ENCODE results near the gene CBX2. TPM values are rescaled to one million over a fixed set of nuclear protein-coding genes. Genes with fewer than 3 reads are reported as not detected.

Gene CBX2
- total RNA-seq, 1 donor from 2014 or later: 53.5 TPM

DNA sequence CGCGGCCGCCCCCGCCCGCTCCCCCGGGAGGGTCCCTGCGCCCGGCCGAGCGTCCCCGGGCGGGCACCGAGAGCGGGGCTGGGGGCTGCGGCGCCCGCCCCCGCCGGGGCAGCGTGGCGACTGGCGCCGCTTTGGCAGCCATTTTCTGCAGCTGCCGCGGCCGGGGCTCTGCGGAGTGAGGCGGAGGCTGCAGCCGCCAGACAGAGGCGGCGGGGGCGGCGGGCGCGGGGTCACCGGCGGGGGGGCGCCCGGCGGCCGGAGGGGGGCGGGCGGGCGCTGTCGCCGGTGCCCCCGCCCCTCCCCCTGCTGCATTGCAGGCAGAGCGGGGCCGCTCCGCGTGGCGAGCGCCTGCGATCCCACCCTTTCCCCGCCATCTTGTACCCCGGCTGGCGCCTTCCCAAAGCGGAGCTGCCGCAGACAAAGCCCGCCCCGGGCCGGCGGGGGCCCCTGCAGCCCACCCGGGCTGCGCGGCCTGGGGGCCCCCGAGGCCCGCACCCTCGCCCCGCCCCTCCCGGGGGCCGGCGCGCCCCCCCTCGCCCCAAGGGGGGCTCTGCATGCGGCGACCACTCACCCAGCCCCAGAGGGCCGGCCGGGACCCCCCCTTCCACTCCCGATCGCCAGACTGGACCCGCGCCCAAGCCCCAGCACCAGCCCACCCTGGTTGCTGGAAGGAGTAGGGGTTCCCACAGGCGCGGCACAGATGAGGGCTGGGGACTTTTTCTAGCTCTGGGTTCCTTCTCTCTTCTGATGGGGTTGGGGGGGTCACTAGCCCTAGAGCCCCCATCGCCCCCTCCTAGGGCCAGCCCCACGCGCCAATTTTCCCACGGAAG is 35.6 kb downstream of the CBX2 start:
- no peaks in the 10 kb centered on the region for H3K79me2 ChIP-seq (ENCODE audit: low read depth)
- DNase-seq (ENCODE audit: low spot score): peak; percentile 75
- Mint-ChIP-seq H3K4me1 (peaks cover 28% of the 10 kb centered on the region), H3K36me3 (peaks cover 3% of the 10 kb centered on the region), H3K27ac (no peak overlapping the region), H3K27me3 (ENCODE audit: insufficient read depth, low read depth) (peaks cover 50% of the 10 kb centered on the region), H3K9me3 (no peaks in the 10 kb centered on the region), H3K4me3 (peak overlapping the region; percentile 66)
- H3K9ac ChIP-seq: no peak overlapping the region
- peaks cover 44% of the 10 kb centered on the region for H3K4me1 ChIP-seq
- H3K9me3 ChIP-seq (ENCODE audit: low read depth): no peaks in the 10 kb centered on the region
- H3K36me3 ChIP-seq: no peaks in the 10 kb centered on the region
- peak overlapping the region; percentile 40 for H3K4me3 ChIP-seq
- H4K20me1 ChIP-seq (ENCODE audit: low read depth): peaks cover 18% of the 10 kb centered on the region
- H3K4me2 ChIP-seq: peak overlapping the region; percentile 75
- peaks cover 41% of the 10 kb centered on the region for H3F3A ChIP-seq (ENCODE audit: low read depth)
- H2AFZ ChIP-seq (replicated peaks): no peak overlapping the region
- H3K27me3 ChIP-seq: peaks cover 97% of the 10 kb centered on the region
- no peak for TF ChIP-seq EZH2 (IDR thresholded peaks at IDR 0.05)
- TF ChIP-seq EZH2phosphoT487 (IDR thresholded peaks at IDR 0.05): no peak
- TF ChIP-seq, protein P1, sequence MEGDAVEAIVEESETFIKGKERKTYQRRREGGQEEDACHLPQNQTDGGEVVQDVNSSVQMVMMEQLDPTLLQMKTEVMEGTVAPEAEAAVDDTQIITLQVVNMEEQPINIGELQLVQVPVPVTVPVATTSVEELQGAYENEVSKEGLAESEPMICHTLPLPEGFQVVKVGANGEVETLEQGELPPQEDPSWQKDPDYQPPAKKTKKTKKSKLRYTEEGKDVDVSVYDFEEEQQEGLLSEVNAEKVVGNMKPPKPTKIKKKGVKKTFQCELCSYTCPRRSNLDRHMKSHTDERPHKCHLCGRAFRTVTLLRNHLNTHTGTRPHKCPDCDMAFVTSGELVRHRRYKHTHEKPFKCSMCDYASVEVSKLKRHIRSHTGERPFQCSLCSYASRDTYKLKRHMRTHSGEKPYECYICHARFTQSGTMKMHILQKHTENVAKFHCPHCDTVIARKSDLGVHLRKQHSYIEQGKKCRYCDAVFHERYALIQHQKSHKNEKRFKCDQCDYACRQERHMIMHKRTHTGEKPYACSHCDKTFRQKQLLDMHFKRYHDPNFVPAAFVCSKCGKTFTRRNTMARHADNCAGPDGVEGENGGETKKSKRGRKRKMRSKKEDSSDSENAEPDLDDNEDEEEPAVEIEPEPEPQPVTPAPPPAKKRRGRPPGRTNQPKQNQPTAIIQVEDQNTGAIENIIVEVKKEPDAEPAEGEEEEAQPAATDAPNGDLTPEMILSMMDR (IDR thresholded peaks at IDR 0.05): no peak
- H3K27ac ChIP-seq: no peak overlapping the region

GRCh38 chr17:79814127-79814973 is 36.4 kb downstream of the CBX2 start:
- H3K36me3 Mint-ChIP-seq: peaks cover 3% of the 10 kb centered on the region
- TF ChIP-seq EZH2phosphoT487 (IDR thresholded peaks at IDR 0.05) (no peak), EZH2 (IDR thresholded peaks at IDR 0.05) (no peak)
- TF ChIP-seq, protein P1 (IDR thresholded peaks at IDR 0.05): no peak
- H3K4me3 Mint-ChIP-seq: peak overlapping the region; percentile 75
- peak; percentile 29 for DNase-seq (ENCODE audit: low spot score)
- Histone ChIP-seq H3K27ac (no peak overlapping the region), H3K4me3 (peak overlapping the region; percentile 27), H3K79me2 (ENCODE audit: low read depth) (no peaks in the 10 kb centered on the region), H3K4me1 (peaks cover 39% of the 10 kb centered on the region), H4K20me1 (ENCODE audit: low read depth) (peaks cover 9% of the 10 kb centered on the region), H3K9ac (no peak overlapping the region), H2AFZ (replicated peaks) (no peak overlapping the region), H3F3A (ENCODE audit: low read depth) (peaks cover 36% of the 10 kb centered on the region), H3K27me3 (peaks cover 97% of the 10 kb centered on the region), H3K4me2 (peak overlapping the region; percentile 75), H3K36me3 (no peaks in the 10 kb centered on the region), H3K9me3 (ENCODE audit: low read depth) (no peaks in the 10 kb centered on the region)
- H3K27ac Mint-ChIP-seq: peak overlapping the region; percentile 6
- peaks cover 24% of the 10 kb centered on the region for H3K4me1 Mint-ChIP-seq
- peaks cover 47% of the 10 kb centered on the region for H3K27me3 Mint-ChIP-seq (ENCODE audit: insufficient read depth, low read depth)
- H3K9me3 Mint-ChIP-seq: no peaks in the 10 kb centered on the region

DNA sequence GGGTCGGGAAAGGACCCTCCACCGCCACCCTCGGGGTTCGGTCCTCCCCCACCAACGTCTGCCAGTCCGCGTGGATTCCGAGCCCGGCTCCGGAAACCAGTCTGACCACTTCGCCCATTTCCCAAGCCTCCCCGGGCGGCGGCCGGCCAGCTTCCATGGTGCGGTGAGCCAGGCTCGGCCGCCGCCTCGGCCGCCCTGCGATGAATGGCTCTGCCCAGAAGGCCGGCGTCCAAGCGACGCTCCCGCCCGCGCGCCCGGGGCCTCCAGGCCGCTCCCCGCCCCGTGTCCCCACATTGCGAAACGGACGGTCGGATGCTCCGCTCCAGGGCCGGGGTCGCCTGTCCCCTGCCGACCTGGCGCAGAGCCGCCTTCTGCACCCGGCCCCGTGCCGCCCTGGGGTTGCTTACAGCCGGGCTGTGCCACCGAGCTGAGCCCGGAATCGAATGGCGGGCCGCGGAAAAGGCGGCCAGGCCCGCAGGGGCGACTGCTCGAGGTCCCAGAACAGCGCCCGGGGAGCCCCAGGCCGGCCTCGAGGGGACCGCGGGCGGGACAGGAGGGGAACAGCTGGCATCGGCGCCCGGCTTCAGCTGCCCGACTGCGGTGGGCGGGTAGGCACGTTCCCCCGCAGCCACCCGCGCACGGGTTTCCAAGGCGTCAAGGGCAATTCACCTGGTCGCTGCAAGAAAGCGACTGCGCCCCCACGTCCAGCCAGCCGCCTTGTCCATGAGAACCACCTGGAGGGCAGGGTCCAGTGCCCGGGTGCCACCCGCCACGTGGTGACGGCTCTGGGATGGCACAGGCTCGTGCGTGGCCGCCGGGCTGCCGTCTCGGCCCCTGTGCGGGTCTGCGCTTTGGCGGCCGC is 37.3 kb downstream of the CBX2 start:
- Histone ChIP-seq H3K4me2 (peak overlapping the region; percentile 73), H3K27me3 (peaks cover 98% of the 10 kb centered on the region), H3K9me3 (ENCODE audit: low read depth) (no peaks in the 10 kb centered on the region), H3K4me3 (peak overlapping the region; percentile 25), H2AFZ (replicated peaks) (peak overlapping the region; percentile 61), H3F3A (ENCODE audit: low read depth) (peaks cover 31% of the 10 kb centered on the region), H3K79me2 (ENCODE audit: low read depth) (no peaks in the 10 kb centered on the region), H3K9ac (no peak overlapping the region), H3K27ac (no peak overlapping the region), H3K4me1 (peaks cover 34% of the 10 kb centered on the region), H4K20me1 (ENCODE audit: low read depth) (peaks cover 7% of the 10 kb centered on the region), H3K36me3 (no peaks in the 10 kb centered on the region)
- no peak overlapping the region for H3K4me3 Mint-ChIP-seq
- TF ChIP-seq EZH2phosphoT487 (IDR thresholded peaks at IDR 0.05) (peak; percentile 98), EZH2 (IDR thresholded peaks at IDR 0.05) (peak; percentile 100)
- TF ChIP-seq, protein P1 (IDR thresholded peaks at IDR 0.05): no peak
- peaks cover 44% of the 10 kb centered on the region for H3K27me3 Mint-ChIP-seq (ENCODE audit: insufficient read depth, low read depth)
- H3K9me3 Mint-ChIP-seq: no peaks in the 10 kb centered on the region
- peak; percentile 66 for DNase-seq (ENCODE audit: low spot score)
- H3K36me3 Mint-ChIP-seq: peaks cover 3% of the 10 kb centered on the region
- H3K4me1 Mint-ChIP-seq: peaks cover 22% of the 10 kb centered on the region
- H3K27ac Mint-ChIP-seq: no peak overlapping the region
